IMR-90 (cell line): ENCODE data around the gene ZNF529.

Experiments
- CEBPB ChIP-seq: IDR thresholded peaks from 2 replicates; pipeline ENCODE4 v1.6.1; 2012; ENCODE audit warnings: low read depth, low read length, improper control_type of control experiment
- FOS ChIP-seq: fragments of 150-350 bp; IDR thresholded peaks from 2 replicates; pipeline ENCODE4 v1.6.1; 2016; ENCODE audit warnings: low read depth, low read length
- MAFK ChIP-seq: IDR thresholded peaks from 2 replicates; pipeline ENCODE4 v1.6.1; 2012; ENCODE audit warnings: low read depth, low read length, improper control_type of control experiment
- MXI1 ChIP-seq: IDR thresholded peaks from 2 replicates; pipeline ENCODE4 v1.6.1; 2012; ENCODE audit warnings: low read depth, mild to moderate bottlenecking, low read length, moderate library complexity, borderline replicate concordance
- POLR2A ChIP-seq: IDR thresholded peaks from 2 replicates; pipeline ENCODE4 v1.6.1; 2012; ENCODE audit warnings: mild to moderate bottlenecking, low read depth, low read length
- RAD21 ChIP-seq: IDR thresholded peaks from 2 replicates; pipeline ENCODE4 v1.6.1; 2012; ENCODE audit warnings: low read length, improper control_type of control experiment
- RFX5 ChIP-seq: IDR thresholded peaks from 2 replicates; pipeline ENCODE4 v1.8.0; 2012; ENCODE audit warnings: low read depth, mild to moderate bottlenecking, low read length, moderate library complexity
- SMC3 ChIP-seq: fragments of 150-350 bp; IDR thresholded peaks from 2 replicates; pipeline ENCODE4 v1.6.1; 2016; ENCODE audit warnings: low read depth, mild to moderate bottlenecking, antibody characterized with exemption, low read length, moderate library complexity
- USF2 ChIP-seq: fragments of 150-350 bp; IDR thresholded peaks from 2 replicates; pipeline ENCODE4 v1.6.1; 2017; ENCODE audit warnings: mild to moderate bottlenecking, antibody characterized with exemption, low read length, low read depth
- TF ChIP-seq, protein P1 (sequence below): conservative IDR thresholded peaks from 2 replicates; pipeline ENCODE4 v1.5.1; 2012; ENCODE audit warnings: mild to moderate bottlenecking, low read depth, low read length, improper control_type of control experiment
- TF ChIP-seq, protein P2 (sequence below): fragments of 150-350 bp; IDR thresholded peaks from 2 replicates; pipeline ENCODE4 v1.6.1; 2016; ENCODE audit warnings: low read depth, mild to moderate bottlenecking, low read length, moderate library complexity, borderline replicate concordance

- TF ChIP-seq, protein P1, sequence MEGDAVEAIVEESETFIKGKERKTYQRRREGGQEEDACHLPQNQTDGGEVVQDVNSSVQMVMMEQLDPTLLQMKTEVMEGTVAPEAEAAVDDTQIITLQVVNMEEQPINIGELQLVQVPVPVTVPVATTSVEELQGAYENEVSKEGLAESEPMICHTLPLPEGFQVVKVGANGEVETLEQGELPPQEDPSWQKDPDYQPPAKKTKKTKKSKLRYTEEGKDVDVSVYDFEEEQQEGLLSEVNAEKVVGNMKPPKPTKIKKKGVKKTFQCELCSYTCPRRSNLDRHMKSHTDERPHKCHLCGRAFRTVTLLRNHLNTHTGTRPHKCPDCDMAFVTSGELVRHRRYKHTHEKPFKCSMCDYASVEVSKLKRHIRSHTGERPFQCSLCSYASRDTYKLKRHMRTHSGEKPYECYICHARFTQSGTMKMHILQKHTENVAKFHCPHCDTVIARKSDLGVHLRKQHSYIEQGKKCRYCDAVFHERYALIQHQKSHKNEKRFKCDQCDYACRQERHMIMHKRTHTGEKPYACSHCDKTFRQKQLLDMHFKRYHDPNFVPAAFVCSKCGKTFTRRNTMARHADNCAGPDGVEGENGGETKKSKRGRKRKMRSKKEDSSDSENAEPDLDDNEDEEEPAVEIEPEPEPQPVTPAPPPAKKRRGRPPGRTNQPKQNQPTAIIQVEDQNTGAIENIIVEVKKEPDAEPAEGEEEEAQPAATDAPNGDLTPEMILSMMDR = no peak
- TF ChIP-seq MAFK = no peak
- TF ChIP-seq FOS = no peak
- no peak for TF ChIP-seq POLR2A
- no peak for TF ChIP-seq RAD21
- TF ChIP-seq USF2 = no peak
- no peak for TF ChIP-seq RFX5
- TF ChIP-seq, protein P2, sequence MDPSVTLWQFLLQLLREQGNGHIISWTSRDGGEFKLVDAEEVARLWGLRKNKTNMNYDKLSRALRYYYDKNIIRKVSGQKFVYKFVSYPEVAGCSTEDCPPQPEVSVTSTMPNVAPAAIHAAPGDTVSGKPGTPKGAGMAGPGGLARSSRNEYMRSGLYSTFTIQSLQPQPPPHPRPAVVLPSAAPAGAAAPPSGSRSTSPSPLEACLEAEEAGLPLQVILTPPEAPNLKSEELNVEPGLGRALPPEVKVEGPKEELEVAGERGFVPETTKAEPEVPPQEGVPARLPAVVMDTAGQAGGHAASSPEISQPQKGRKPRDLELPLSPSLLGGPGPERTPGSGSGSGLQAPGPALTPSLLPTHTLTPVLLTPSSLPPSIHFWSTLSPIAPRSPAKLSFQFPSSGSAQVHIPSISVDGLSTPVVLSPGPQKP = no peak
- no peak for TF ChIP-seq CEBPB
- TF ChIP-seq MXI1 = no peak
- no peak for TF ChIP-seq SMC3
These were observed 76.1 kb downstream of the ZNF529 start for GRCh38 chr19:36497001-36497400.
